PC-9 (cell line): ENCODE results near the gene JADE2. TPM values are rescaled to one million over a fixed set of nuclear protein-coding genes. Genes with fewer than 3 reads are reported as not detected.
A peak's percentile ranks its signal among the peaks of the same experiment; 100 is the strongest.

ENCODE experiments used
- BruUV-seq: library from RNA; stranded (reverse); fragments of 400-500 nt; replicated peaks from 2 replicates; lab custom pipeline; 2021; lab: Mats Ljungman, UMichigan
- CTCF ChIA-PET: fragments of 300-600 bp; sonication (Branson Sonifier 250); formaldehyde crosslinking; loops from one replicate; lab custom pipeline; 2022; ENCODE audit warnings: antibody characterized with exemption; lab: Charles Lee
- POLR2A ChIA-PET: fragments of 300-600 bp; sonication (Branson Sonifier 250); formaldehyde crosslinking; loops from one replicate; lab custom pipeline; 2022; ENCODE audit warnings: antibody characterized with exemption; ENCODE audit not compliant: unreplicated experiment; lab: Charles Lee
- DNase-seq, 2 experiments: peaks; one replicate each; pipeline versions ENCODE4 v3.0.0 to v3.0.0-alpha.2; 2015 to 2022; ENCODE audit warnings: mixed read lengths in 1 of 2
- H2AFZ ChIP-seq: fragments of 200-600 bp; sonication (generic); 2 replicates; pipeline ENCODE4 v1.8.1; 2017; ENCODE audit warnings: antibody characterized with exemption
- H3F3A ChIP-seq: fragments of 200-600 bp; sonication (generic); 2 replicates; pipeline ENCODE4 v1.8.1; 2017; ENCODE audit warnings: antibody characterized with exemption, mild to moderate bottlenecking, low read depth; ENCODE audit not compliant: insufficient read depth
- H3K27ac ChIP-seq: fragments of 200-600 bp; sonication (generic); 2 replicates; pipeline ENCODE4 v1.6.1; 2016; ENCODE audit warnings: mixed run types
- H3K27me3 ChIP-seq: fragments of 200-600 bp; sonication (generic); 2 replicates; pipeline ENCODE4 v1.6.1; 2016; ENCODE audit warnings: low read depth, mixed run types; ENCODE audit not compliant: insufficient read depth
- H3K36me3 ChIP-seq: fragments of 200-600 bp; sonication (generic); 2 replicates; pipeline ENCODE4 v1.6.1; 2016; ENCODE audit warnings: low read depth, mixed run types
- H3K4me1 ChIP-seq: fragments of 200-600 bp; sonication (generic); replicated peaks from 2 replicates; pipeline ENCODE4 v1.6.1; 2016; ENCODE audit warnings: mixed run types; ENCODE audit not compliant: insufficient read depth
- H3K4me2 ChIP-seq: fragments of 200-600 bp; sonication (generic); 2 replicates; pipeline ENCODE4 v1.6.1; 2017; ENCODE audit warnings: mixed run types
- H3K4me3 ChIP-seq: fragments of 200-600 bp; sonication (generic); 2 replicates; pipeline ENCODE4 v1.6.1; 2016; ENCODE audit warnings: mixed run types
- H3K79me2 ChIP-seq: fragments of 200-600 bp; sonication (generic); 2 replicates; pipeline ENCODE4 v1.6.1; 2017; ENCODE audit warnings: low read depth, mixed run types
- H3K9me2 ChIP-seq: fragments of 200-600 bp; sonication (generic); 2 replicates; pipeline ENCODE4 v1.8.1; 2017; ENCODE audit warnings: mild to moderate bottlenecking; ENCODE audit not compliant: insufficient read depth
- H3K9me3 ChIP-seq: fragments of 200-600 bp; sonication (generic); 2 replicates; pipeline ENCODE4 v1.8.1; 2016; ENCODE audit warnings: low read depth; ENCODE audit not compliant: insufficient read depth
- H4K20me1 ChIP-seq: fragments of 200-600 bp; sonication (generic); 2 replicates; pipeline ENCODE4 v1.8.1; 2017; ENCODE audit not compliant: insufficient read depth
- CTCF ChIP-seq: fragments of 200-600 bp; sonication (generic); conservative IDR thresholded peaks from 2 replicates; pipeline ENCODE4 v1.6.1; 2017; ENCODE audit warnings: mixed run types, antibody characterized with exemption, mild to moderate bottlenecking, moderate library complexity
- EZH2 ChIP-seq: fragments of 200-600 bp; sonication (generic); IDR thresholded peaks from 2 replicates; pipeline ENCODE4 v1.8.0; 2017; ENCODE audit warnings: antibody characterized with exemption, low read depth
- intact Hi-C: fragments of 100-400 bp; cut with micrococcal nuclease; formaldehyde crosslinking; loops from one replicate; pipeline ENCODE4 v1.10.0; 2022; ENCODE audit not compliant: unreplicated experiment
- total RNA-seq: library from RNA; stranded (reverse); gene quantifications from 2 replicates; pipeline ENCODE4 v1.2.3, GENCODE V29; 2021

The JADE2 gene
- total RNA-seq, 1 experiment from 2014 or later: 82.1 TPM

- Histone ChIP-seq H3K4me3 (no peak overlapping the region), H3K79me2 (no peaks in the 10 kb centered on the region; the same call in 1 of the 2 replicates), H3K9me2 (no peaks in the 10 kb centered on the region), H3K27ac (no peak overlapping the region), H3K4me2 (no peak overlapping the region), H4K20me1 (peaks cover 14% of the 10 kb centered on the region), H3K4me1 (no peaks in the 10 kb centered on the region), H2AFZ (no peak overlapping the region), H3F3A (peaks cover 15% of the 10 kb centered on the region; the same call in 1 of the 2 replicates), H3K9me3 (no peaks in the 10 kb centered on the region), H3K36me3 (peaks cover 19% of the 10 kb centered on the region; the same call in 1 of the 2 replicates), H3K27me3 (no peaks in the 10 kb centered on the region)
- BruUV-seq: no TSS peak
- no peak for TF ChIP-seq EZH2
- TF ChIP-seq CTCF: no peak
- DNase-seq: no peak
- intact Hi-C loops: no loop called here
- CTCF ChIA-PET: interaction anchor here (0.7 kb wide), 1 partner anchor 707 kb away, joined by 3 read pairs; no protein-coding TSS in a partner anchor
- POLR2A ChIA-PET: no interaction called here
Observed at GRCh38 chr5:134549714-134550113, 24.2 kb downstream of the JADE2 start.

- Histone ChIP-seq H2AFZ (no peak overlapping the region), H3K4me1 (0 out of 2 replicates have a peak, but pooled peaks cover 2% of the 10 kb centered on the region), H3K36me3 (peaks cover 19% of the 10 kb centered on the region; the same call in 1 of the 2 replicates), H3K4me3 (no peak overlapping the region), H3K27ac (no peak overlapping the region), H3K4me2 (no peak overlapping the region), H3K9me3 (no peaks in the 10 kb centered on the region), H4K20me1 (peaks cover 20% of the 10 kb centered on the region), H3K27me3 (no peaks in the 10 kb centered on the region), H3K79me2 (no peaks in the 10 kb centered on the region; the same call in 1 of the 2 replicates), H3F3A (peaks cover 21% of the 10 kb centered on the region; the same call in 1 of the 2 replicates), H3K9me2 (no peaks in the 10 kb centered on the region)
- TF ChIP-seq EZH2 (no peak), CTCF (no peak)
- DNase-seq: no peak
- BruUV-seq: no TSS peak
- POLR2A ChIA-PET: interaction anchor here (0.7 kb wide), 1 partner anchor 110 kb away, joined by 4 read pairs; no protein-coding TSS in a partner anchor
- CTCF ChIA-PET: no interaction called here
- intact Hi-C loops: no loop called here
Observed at GRCh38 chr5:134550271-134551214, 25.1 kb downstream of the JADE2 start.

- Histone ChIP-seq H3F3A (peaks cover 21% of the 10 kb centered on the region; the same call in 1 of the 2 replicates), H3K27me3 (no peaks in the 10 kb centered on the region), H3K36me3 (peaks cover 17% of the 10 kb centered on the region; the same call in 1 of the 2 replicates), H3K9me3 (no peaks in the 10 kb centered on the region), H3K4me3 (no peak overlapping the region), H3K27ac (no peak overlapping the region), H3K4me2 (no peak overlapping the region), H4K20me1 (peaks cover 16% of the 10 kb centered on the region), H3K4me1 (0 out of 2 replicates have a peak, but pooled peaks cover 5% of the 10 kb centered on the region), H3K9me2 (no peaks in the 10 kb centered on the region), H2AFZ (no peak overlapping the region), H3K79me2 (no peaks in the 10 kb centered on the region; the same call in 1 of the 2 replicates)
- TF ChIP-seq CTCF (no peak), EZH2 (no peak)
- POLR2A ChIA-PET: interaction anchor here (0.8 kb wide), 1 partner anchor 17 kb away, joined by 7 read pairs; no protein-coding TSS in a partner anchor
- peak in 1 of 2 experiments; percentile 52 for DNase-seq
- no TSS peak for BruUV-seq
- intact Hi-C loops: loop anchor here (2.0 kb wide), 1 partner anchor 25 kb away; no protein-coding TSS in a partner anchor
- CTCF ChIA-PET: interaction anchor here (1.0 kb wide), 1 partner anchor 25 kb away, joined by 6 read pairs; no protein-coding TSS in a partner anchor
Observed at GRCh38 chr5:134551901-134552300, 26.4 kb downstream of the JADE2 start.
